SJSA1 (cell line): ENCODE measurements around the gene PMM1. TPM values are rescaled to one million over a fixed set of nuclear protein-coding genes. Genes with fewer than 3 reads are reported as not detected.
"Not testable (repeated sequence)": the region's sequence is repeated elsewhere in the genome, so short reads cannot be mapped to it uniquely, and the experiment has no call there.

Source experiments
- DNase-seq, 2 experiments: peaks; one replicate each; pipeline ENCODE4 v3.0.0-alpha.2; 2015 to 2020; ENCODE audit warnings: low spot score in 2 of 2, low read depth in 1 of 2
- H3K27ac ChIP-seq: fragments of 250-450 bp; sonication (Bioruptor Pico); 2 replicates; pipeline ENCODE4 v1.5.1; 2020; ENCODE audit warnings: mild to moderate bottlenecking, moderate library complexity
- H3K27me3 ChIP-seq: fragments of 250-450 bp; sonication (Bioruptor Pico); replicated peaks from 2 replicates; pipeline ENCODE4 v1.5.1; 2020; ENCODE audit warnings: mild to moderate bottlenecking, moderate library complexity
- H3K36me3 ChIP-seq: fragments of 250-450 bp; sonication (Bioruptor Pico); 2 replicates; pipeline ENCODE4 v1.5.1; 2020; ENCODE audit warnings: mild to moderate bottlenecking
- H3K4me1 ChIP-seq: fragments of 250-450 bp; sonication (Bioruptor Pico); replicated peaks from 2 replicates; pipeline ENCODE4 v1.6.1; 2021; ENCODE audit warnings: mild to moderate bottlenecking
- H3K4me3 ChIP-seq: fragments of 250-450 bp; sonication (Bioruptor Pico); 2 replicates; pipeline ENCODE4 v1.5.1; 2020; ENCODE audit warnings: mild to moderate bottlenecking
- H3K9me3 ChIP-seq: fragments of 250-450 bp; sonication (Bioruptor Pico); replicated peaks from 2 replicates; pipeline ENCODE4 v1.5.1; 2020; ENCODE audit warnings: mild to moderate bottlenecking
- total RNA-seq: library from RNA; depleted of rRNA; stranded (reverse); fragments of >200 nt; shearing (Covaris generic); gene quantifications from 2 replicates; pipeline ENCODE4 v1.2.3, GENCODE V29; 2014

PMM1 gene
- total RNA-seq, 1 experiment from 2014 or later: 23.3 TPM

GRCh38 chr22:41584881-41585280, 4.8 kb downstream of the PMM1 start:
- H3K4me1 ChIP-seq: peaks cover 18% of the 10 kb centered on the region
- H3K9me3 ChIP-seq: no peaks in the 10 kb centered on the region
- no peak for DNase-seq
- H3K27ac ChIP-seq: no peak overlapping the region
- no peaks in the 10 kb centered on the region for H3K27me3 ChIP-seq
- H3K36me3 ChIP-seq: peaks cover 60% of the 10 kb centered on the region
- H3K4me3 ChIP-seq: no peak overlapping the region

- Histone ChIP-seq H3K27me3 (no peaks in the 10 kb centered on the region), H3K36me3 (peaks cover 70% of the 10 kb centered on the region), H3K27ac (no peak overlapping the region), H3K4me1 (peaks cover under 1% of the 10 kb centered on the region; the same call in 1 of the 2 replicates), H3K9me3 (no peaks in the 10 kb centered on the region), H3K4me3 (no peak overlapping the region)
- no peak for DNase-seq
Measured at GRCh38 chr22:41582694-41583093, 6.9 kb downstream of the PMM1 start.

- Histone ChIP-seq H3K27ac (no peak overlapping the region), H3K4me1 (no peaks in the 10 kb centered on the region), H3K36me3 (peaks cover 83% of the 10 kb centered on the region), H3K4me3 (no peak overlapping the region), H3K9me3 (no peaks in the 10 kb centered on the region), H3K27me3 (no peaks in the 10 kb centered on the region)
- no peak for DNase-seq
Measured at GRCh38 chr22:41579997-41580355, 9.7 kb downstream of the PMM1 start.

GRCh38 chr22:41579297-41579996, 10.2 kb downstream of the PMM1 start:
- H3K27ac ChIP-seq: no peak overlapping the region
- no peaks in the 10 kb centered on the region for H3K9me3 ChIP-seq
- no peaks in the 10 kb centered on the region for H3K27me3 ChIP-seq
- DNase-seq: no peak
- peaks cover 83% of the 10 kb centered on the region for H3K36me3 ChIP-seq
- H3K4me3 ChIP-seq: no peak overlapping the region
- H3K4me1 ChIP-seq: no peaks in the 10 kb centered on the region

- H3K4me3 ChIP-seq: no peak overlapping the region
- H3K27me3 ChIP-seq: no peaks in the 10 kb centered on the region
- no peak overlapping the region for H3K27ac ChIP-seq
- H3K9me3 ChIP-seq: no peaks in the 10 kb centered on the region
- no peak for DNase-seq
- H3K4me1 ChIP-seq: no peaks in the 10 kb centered on the region
- H3K36me3 ChIP-seq: peaks cover 77% of the 10 kb centered on the region
Measured at GRCh38 chr22:41578818-41579217, 10.8 kb downstream of the PMM1 start.

GRCh38 chr22:41578114-41578513, 11.5 kb downstream of the PMM1 start:
- H3K27me3 ChIP-seq: no peaks in the 10 kb centered on the region
- H3K9me3 ChIP-seq: no peaks in the 10 kb centered on the region
- no peak overlapping the region for H3K27ac ChIP-seq
- peaks cover 72% of the 10 kb centered on the region for H3K36me3 ChIP-seq
- no peak for DNase-seq
- H3K4me1 ChIP-seq: no peaks in the 10 kb centered on the region
- no peak overlapping the region for H3K4me3 ChIP-seq

- DNase-seq: peak; percentile 45 to 63
Measured at GRCh38 chr22:41576877-41577276, 12.8 kb downstream of the PMM1 start.

GRCh38 chr22:41575533-41575932, 14.1 kb downstream of the PMM1 start:
- Histone ChIP-seq H3K36me3 (peaks cover 58% of the 10 kb centered on the region), H3K27me3 (no peaks in the 10 kb centered on the region), H3K4me1 (no peaks in the 10 kb centered on the region), H3K27ac (no peak overlapping the region), H3K9me3 (no peaks in the 10 kb centered on the region), H3K4me3 (no peak overlapping the region)
- DNase-seq: no peak

More at GRCh38 chr22:41576877-41577276, 12.8 kb downstream of the PMM1 start:
- Histone ChIP-seq H3K36me3 (peaks cover 65% of the 10 kb centered on the region), H3K27ac (no peak overlapping the region), H3K4me3 (no peak overlapping the region), H3K4me1 (no peaks in the 10 kb centered on the region), H3K9me3 (no peaks in the 10 kb centered on the region), H3K27me3 (no peaks in the 10 kb centered on the region)

- H3K27ac ChIP-seq: no peak overlapping the region
- no peak for DNase-seq
- no peaks in the 10 kb centered on the region for H3K27me3 ChIP-seq
- no peaks in the 10 kb centered on the region for H3K9me3 ChIP-seq
- H3K36me3 ChIP-seq: peaks cover 53% of the 10 kb centered on the region
- H3K4me3 ChIP-seq: no peak overlapping the region
- H3K4me1 ChIP-seq: no peaks in the 10 kb centered on the region
Measured at GRCh38 chr22:41574847-41575381, 14.7 kb downstream of the PMM1 start.

GRCh38 chr22:41573677-41574076, 16.0 kb downstream of the PMM1 start:
- Histone ChIP-seq H3K36me3 (peaks cover 41% of the 10 kb centered on the region), H3K4me3 (no peak overlapping the region), H3K9me3 (no peaks in the 10 kb centered on the region), H3K27ac (no peak overlapping the region), H3K4me1 (no peaks in the 10 kb centered on the region), H3K27me3 (no peaks in the 10 kb centered on the region)
- DNase-seq: no peak

- H3K9me3 ChIP-seq, H3K4me1 ChIP-seq: not testable (repeated sequence)
Measured at GRCh38 chr22:41572305-41572704, 17.3 kb downstream of the PMM1 start.

GRCh38 chr22:41571786-41572185, 17.9 kb downstream of the PMM1 start:
- no peak for DNase-seq
- no peaks in the 10 kb centered on the region for H3K4me1 ChIP-seq
- H3K4me3 ChIP-seq: no peak overlapping the region
- peaks cover 22% of the 10 kb centered on the region for H3K36me3 ChIP-seq
- no peaks in the 10 kb centered on the region for H3K27me3 ChIP-seq
- no peaks in the 10 kb centered on the region for H3K9me3 ChIP-seq
- no peak overlapping the region for H3K27ac ChIP-seq

More at GRCh38 chr22:41572305-41572704, 17.3 kb downstream of the PMM1 start:
- H3K4me3 ChIP-seq, DNase-seq, H3K27me3 ChIP-seq, H3K27ac ChIP-seq: not testable (repeated sequence)
- peaks cover 27% of the 10 kb centered on the region for H3K36me3 ChIP-seq

- H3K27me3 ChIP-seq: no peaks in the 10 kb centered on the region
- H3K36me3 ChIP-seq: peaks cover 7% of the 10 kb centered on the region
- H3K27ac ChIP-seq: no peak overlapping the region
- peaks cover 9% of the 10 kb centered on the region for H3K4me1 ChIP-seq
- no peaks in the 10 kb centered on the region for H3K9me3 ChIP-seq
- DNase-seq: no peak
- H3K4me3 ChIP-seq: no peak overlapping the region
Measured at GRCh38 chr22:41570221-41570620, 19.4 kb downstream of the PMM1 start.

GRCh38 chr22:41568811-41569210, 20.8 kb downstream of the PMM1 start:
- no peaks in the 10 kb centered on the region for H3K27me3 ChIP-seq
- no peak overlapping the region for H3K4me3 ChIP-seq
- peaks cover 20% of the 10 kb centered on the region for H3K4me1 ChIP-seq
- H3K36me3 ChIP-seq: no peaks in the 10 kb centered on the region
- no peak overlapping the region for H3K27ac ChIP-seq
- no peaks in the 10 kb centered on the region for H3K9me3 ChIP-seq
- DNase-seq: no peak

- H3K36me3 ChIP-seq: no peaks in the 10 kb centered on the region
- H3K27ac ChIP-seq: no peak overlapping the region
- H3K9me3 ChIP-seq: no peaks in the 10 kb centered on the region
- peaks cover 34% of the 10 kb centered on the region for H3K4me1 ChIP-seq
- no peak for DNase-seq
- H3K27me3 ChIP-seq: no peaks in the 10 kb centered on the region
- H3K4me3 ChIP-seq: no peak overlapping the region
Measured at GRCh38 chr22:41567512-41567768, 22.2 kb downstream of the PMM1 start.
